H1 (cell line): Measurements from ENCODE around the gene FOXM1. TPM values are rescaled to one million over a fixed set of nuclear protein-coding genes. Genes with fewer than 3 reads are reported as not detected.

Experiments used
- CTCF ChIA-PET: fragments of 300-600 bp; sonication (Branson Sonifier 250); formaldehyde crosslinking; loops from one replicate; lab custom pipeline; 2021; ENCODE audit not compliant: partially characterized antibody; lab: Charles Lee
- POLR2A ChIA-PET: fragments of 300-600 bp; sonication (Branson Sonifier 250); formaldehyde crosslinking; loops from one replicate; lab custom pipeline; 2021; ENCODE audit warnings: inconsistent platforms; ENCODE audit not compliant: partially characterized antibody; lab: Charles Lee
- DNase-seq, 2 experiments: peaks; one replicate each; pipeline versions ENCODE4 v3.0.0 to v3.0.0-alpha.2; 2010 to 2022; ENCODE audit warnings: low spot score in 2 of 2, low read depth in 1 of 2, mixed read lengths in 1 of 2
- FAIRE-seq: peaks from 2 replicates; lab custom pipeline; 2011; peaks lifted over from hg19 to GRCh38; lab: Jason Lieb, UNC
- H2AFZ ChIP-seq: 2 replicates; pipeline ENCODE4 v1.8.1; 2012; ENCODE audit warnings: low read length, inconsistent platforms
- H2AK5ac ChIP-seq: 2 replicates; pipeline ENCODE4 v1.6.1; 2013; ENCODE audit warnings: low read depth, low read length
- H2BK120ac ChIP-seq: replicated peaks from 2 replicates; pipeline ENCODE3; 2013; ENCODE audit warnings: low read depth, low read length, inconsistent platforms
- H2BK12ac ChIP-seq: 2 replicates; pipeline ENCODE4 v1.6.1; 2013; ENCODE audit warnings: low read depth, low read length
- H2BK15ac ChIP-seq: 2 replicates; pipeline ENCODE4 v1.6.1; 2013; ENCODE audit warnings: low read length
- H2BK20ac ChIP-seq: 2 replicates; pipeline ENCODE4 v1.6.1; 2013; ENCODE audit warnings: low read length
- H2BK5ac ChIP-seq: 2 replicates; pipeline ENCODE4 v1.6.1; 2013; ENCODE audit warnings: low read depth, low read length
- H3K14ac ChIP-seq: 2 replicates; pipeline ENCODE4 v1.6.1; 2013; ENCODE audit warnings: inconsistent platforms; ENCODE audit not compliant: insufficient read length
- H3K18ac ChIP-seq: 2 replicates; pipeline ENCODE4 v1.6.1; 2013; ENCODE audit warnings: low read length; ENCODE audit errors: extremely low read depth
- H3K23ac ChIP-seq: 2 replicates; pipeline ENCODE4 v1.6.1; 2013; ENCODE audit warnings: inconsistent platforms; ENCODE audit not compliant: insufficient read length
- H3K23me2 ChIP-seq: 2 replicates; pipeline ENCODE4 v1.6.1; 2013; ENCODE audit warnings: low read depth, low read length
- H3K27ac ChIP-seq: 2 replicates; pipeline ENCODE4 v1.6.1; 2011; ENCODE audit warnings: low read depth, low read length, inconsistent platforms
- H3K27me3 ChIP-seq, 4 experiments: replicated peaks in 1 of 4; 1 replicate in 1 of 4; 2 replicates in 3 of 4; pipeline versions ENCODE4 v1.6.1 to v1.8.1; 2011 to 2013; ENCODE audit warnings: low read length in 3 of 4, mild to moderate bottlenecking in 3 of 4, inconsistent platforms in 2 of 4, mixed read lengths in 2 of 4, moderate library complexity in 1 of 4; ENCODE audit not compliant: control insufficient read depth in 3 of 4, insufficient read depth in 3 of 4; ENCODE audit errors: extremely low read depth in 1 of 4
- H3K36me3 ChIP-seq, 4 experiments: 2 replicates each; pipeline versions ENCODE4 v1.6.1 to v1.8.1; 2011 to 2013; ENCODE audit warnings: mild to moderate bottlenecking in 4 of 4, low read length in 3 of 4, moderate library complexity in 2 of 4, control low read depth in 1 of 4, inconsistent platforms in 1 of 4; ENCODE audit not compliant: insufficient read depth in 4 of 4, control insufficient read depth in 2 of 4
- H3K4ac ChIP-seq: replicated peaks from 2 replicates; pipeline ENCODE3; 2013; ENCODE audit warnings: low read length, low read depth, mixed read lengths, inconsistent platforms; ENCODE audit not compliant: insufficient read length
- H3K4me1 ChIP-seq, 4 experiments: replicated peaks in 1 of 4; 1 replicate in 1 of 4; 2 replicates in 3 of 4; pipeline versions ENCODE4 v1.6.1 to v1.8.1; 2011 to 2013; ENCODE audit warnings: low read length in 3 of 4, inconsistent platforms in 2 of 4, mixed read lengths in 1 of 4; ENCODE audit not compliant: insufficient read depth in 4 of 4, control insufficient read depth in 3 of 4
- H3K4me2 ChIP-seq, 2 experiments: 2 replicates each; pipeline versions ENCODE4 v1.6.1 to v1.8.1; 2011 to 2013; ENCODE audit warnings: low read depth in 2 of 2, low read length in 2 of 2, control low read depth in 1 of 2, inconsistent platforms in 1 of 2, mild to moderate bottlenecking in 1 of 2; ENCODE audit not compliant: insufficient read depth in 1 of 2
- H3K4me3 ChIP-seq, 4 experiments: fragments of 200-600, 300-600 bp in 1 of 4; sonication (generic), shearing (Covaris generic), sonication (Bioruptor Twin) in 1 of 4; 2 replicates each; pipeline versions ENCODE4 v1.5.1 to v1.8.1; 2011 to 2016; ENCODE audit warnings: low read length in 4 of 4, low read depth in 3 of 4, control low read depth in 2 of 4, inconsistent platforms in 2 of 4, mild to moderate bottlenecking in 2 of 4, mixed read lengths in 1 of 4, moderate library complexity in 1 of 4; ENCODE audit not compliant: insufficient read depth in 2 of 4; ENCODE audit errors: extremely low read depth in 1 of 4
- H3K56ac ChIP-seq: replicated peaks from 2 replicates; pipeline ENCODE3; 2013; ENCODE audit warnings: low read depth, mild to moderate bottlenecking, mixed read lengths, low read length, inconsistent platforms; ENCODE audit not compliant: insufficient read length
- H3K79me1 ChIP-seq: 2 replicates; pipeline ENCODE4 v1.6.1; 2013; ENCODE audit warnings: low read depth, low read length, control low read depth
- H3K79me2 ChIP-seq, 2 experiments: 2 replicates each; pipeline versions ENCODE4 v1.6.1 to v1.8.1; 2012 to 2013; ENCODE audit warnings: low read length in 2 of 2, mild to moderate bottlenecking in 2 of 2, inconsistent platforms in 1 of 2; ENCODE audit not compliant: insufficient read depth in 2 of 2, control insufficient read depth in 1 of 2
- H3K9ac ChIP-seq, 4 experiments: replicated peaks in 1 of 4; 1 replicate in 1 of 4; 2 replicates in 3 of 4; pipeline versions ENCODE4 v1.6.1 to v1.8.1; 2011 to 2013; ENCODE audit warnings: low read depth in 3 of 4, low read length in 3 of 4, control low read depth in 2 of 4, mild to moderate bottlenecking in 2 of 4, moderate library complexity in 2 of 4, inconsistent platforms in 1 of 4; ENCODE audit errors: extremely low read depth in 1 of 4
- H3K9me3 ChIP-seq, 2 experiments: 2 replicates each; pipeline versions ENCODE4 v1.6.1 to v1.8.1; 2012 to 2013; ENCODE audit warnings: mild to moderate bottlenecking in 2 of 2, moderate library complexity in 2 of 2, control low read depth in 1 of 2, inconsistent platforms in 1 of 2, low read depth in 1 of 2, low read length in 1 of 2, mixed read lengths in 1 of 2; ENCODE audit not compliant: insufficient read depth in 2 of 2
- H4K20me1 ChIP-seq, 2 experiments: replicated peaks in 1 of 2; 2 replicates each; pipeline versions ENCODE3 to v1.8.1; 2011 to 2013; ENCODE audit warnings: inconsistent platforms in 2 of 2, low read length in 2 of 2, mild to moderate bottlenecking in 1 of 2; ENCODE audit not compliant: insufficient read depth in 2 of 2, control insufficient read depth in 1 of 2
- H4K5ac ChIP-seq: 2 replicates; pipeline ENCODE4 v1.6.1; 2013; ENCODE audit warnings: low read length, low read depth, mixed read lengths, inconsistent platforms; ENCODE audit not compliant: insufficient read length
- H4K8ac ChIP-seq: 2 replicates; pipeline ENCODE4 v1.8.0; 2013; ENCODE audit warnings: mild to moderate bottlenecking, moderate library complexity, low read length, inconsistent platforms; ENCODE audit not compliant: insufficient read depth; ENCODE audit errors: extremely low read depth
- H4K91ac ChIP-seq: replicated peaks from 2 replicates; pipeline ENCODE3; 2013; ENCODE audit warnings: low read length, mixed read lengths, inconsistent platforms; ENCODE audit not compliant: insufficient read length
- BACH1 ChIP-seq: IDR thresholded peaks from 2 replicates; pipeline ENCODE4 v1.6.1; 2012; ENCODE audit warnings: low read length, improper control_type of control experiment
- CBX5 ChIP-seq: fragments of 300-800, 300-1000 bp; sonication (generic); IDR thresholded peaks from 2 replicates; pipeline ENCODE4 v1.7.1; 2016; ENCODE audit warnings: antibody characterized with exemption, low read length, low read depth
- CHD1 ChIP-seq: IDR thresholded peaks from 2 replicates; pipeline ENCODE4 v1.6.1; 2012; ENCODE audit warnings: low read depth, low read length, improper control_type of control experiment
- CREB1 ChIP-seq: IDR thresholded peaks from 2 replicates; pipeline ENCODE4 v1.6.1; 2012; ENCODE audit warnings: inconsistent platforms
- CTBP2 ChIP-seq: IDR thresholded peaks from 2 replicates; pipeline ENCODE4 v1.7.0; 2011; ENCODE audit warnings: borderline replicate concordance, mild to moderate bottlenecking, moderate library complexity, mixed read lengths, low read length; ENCODE audit not compliant: insufficient read depth, insufficient read length
- MAFK ChIP-seq: IDR thresholded peaks from 2 replicates; pipeline ENCODE4 v1.6.1; 2012; ENCODE audit warnings: low read depth, mild to moderate bottlenecking, improper control_type of control experiment, low read length
- MAX ChIP-seq: IDR thresholded peaks from 2 replicates; pipeline ENCODE4 v1.6.1; 2012; ENCODE audit warnings: inconsistent platforms
- NRF1 ChIP-seq: IDR thresholded peaks from 2 replicates; pipeline ENCODE4 v1.6.1; 2011; ENCODE audit warnings: mild to moderate bottlenecking, low read depth, low read length, improper control_type of control experiment
- RAD21 ChIP-seq, 2 experiments: IDR thresholded peaks in 1 of 2; conservative IDR thresholded peaks in 1 of 2; 2 replicates each; pipeline ENCODE4 v1.6.1; 2011; ENCODE audit warnings: low read depth in 2 of 2, low read length in 2 of 2, improper control_type of control experiment in 1 of 2, inconsistent platforms in 1 of 2, mild to moderate bottlenecking in 1 of 2, moderate library complexity in 1 of 2
- RNF2 ChIP-seq: fragments of 200-900, 300-1000 bp; sonication (generic); IDR thresholded peaks from 2 replicates; pipeline ENCODE4 v1.7.1; 2016; ENCODE audit warnings: borderline replicate concordance, low read depth, mild to moderate bottlenecking, antibody characterized with exemption, low read length; ENCODE audit not compliant: poor library complexity, severe bottlenecking; ENCODE audit errors: missing control alignments
- SAP30 ChIP-seq: fragments of 300-600 bp; sonication (generic); IDR thresholded peaks from 2 replicates; pipeline ENCODE4 v1.7.1; 2012; ENCODE audit warnings: low read length, moderate library complexity, mild to moderate bottlenecking, inconsistent platforms; ENCODE audit not compliant: insufficient read depth, insufficient replicate concordance
- TAF1 ChIP-seq: IDR thresholded peaks from 2 replicates; pipeline ENCODE4 v1.6.1; 2011; ENCODE audit warnings: mild to moderate bottlenecking, low read depth, low read length
- TEAD4 ChIP-seq: IDR thresholded peaks from 2 replicates; pipeline ENCODE4 v1.6.1; 2012; ENCODE audit warnings: low read depth, low read length, inconsistent platforms, mixed read lengths
- WGBS, 2 experiments: shearing (Covaris generic) in 1 of 2; methylation state at CpG; one replicate each; pipeline versions ENCODE4 v1.1.6 to v1.1.7; 2013 to 2015; ENCODE audit warnings: low lambda C conversion rate in 2 of 2, mixed read lengths in 2 of 2, inconsistent platforms in 1 of 2, low coverage in 1 of 2, missing lambda C conversion rate in 1 of 2; ENCODE audit not compliant: insufficient replicate concordance in 2 of 2, insufficient coverage in 1 of 2, insufficient read length in 1 of 2; ENCODE audit errors: extremely low coverage in 1 of 2, missing lambda C conversion rate in 1 of 2; 5-methylcytosine and 5-hydroxymethylcytosine counted together
- polyA plus RNA-seq, 7 experiments: library from polyadenylated mRNA; depleted of rRNA in 3 of 7; stranded (reverse) in 5 of 7; unstranded in 2 of 7; fragments of >200 nt in 5 of 7; fragments of 200-250 nt in 2 of 7; gene quantifications; 1 replicate in 5 of 7; 2 replicates in 1 of 7; 4 replicates in 1 of 7; pipeline versions ENCODE4 v1.2.1 to v1.2.3, GENCODE V29; 2011 to 2013; ENCODE audit warnings: missing spikeins in 2 of 7, mixed read lengths in 2 of 7
- total RNA-seq: library from RNA; stranded (reverse); fragmentation: NEBNext Ultra II Directional; extraction: Animal tissue kit (Norgen Biotek cat#: 25700); gene quantifications from 2 replicates; pipeline ENCODE4 v1.2.1, GENCODE V29; 2021

Gene FOXM1
- total and polyA plus RNA-seq, 2 of the 8 experiments (the other 6 are each of a cell fraction or from before 2014, with no cell fraction given) = 58.1 to 121 TPM

- no peak overlapping the region; a peak in 2 of 4 replicates for H3K4me2 ChIP-seq
- CTCF ChIA-PET = interaction anchor here (0.7 to 3.8 kb wide), 5 partner anchors 10 to 209 kb away, joined by 3 to 19 read pairs (median 3); partner anchors contain the start of gene ITFG2
- H3K27ac ChIP-seq = no peak overlapping the region
Observed at GRCh38 chr12:2826036-2826435, 50.9 kb downstream of the FOXM1 start.

More at GRCh38 chr12:2826036-2826435, 50.9 kb downstream of the FOXM1 start:
- Histone ChIP-seq H3K9ac (no peak overlapping the region), H2AFZ (no peak overlapping the region), H3K27me3 (no peaks in the 10 kb centered on the region), H2BK15ac (no peak overlapping the region), H4K20me1 (peaks cover 2 to 3% of the 10 kb centered on the region in 2 experiments), H3K14ac (no peak overlapping the region), H3K79me1 (no peaks in the 10 kb centered on the region), H2BK20ac (no peak overlapping the region), H4K91ac (no peak overlapping the region), H2BK120ac (no peak overlapping the region), H3K4ac (no peak overlapping the region), H3K79me2 (no peaks in the 10 kb centered on the region), H3K9me3 (no peaks in the 10 kb centered on the region), H3K56ac (no peak overlapping the region), H3K18ac (no peak overlapping the region), H2AK5ac (no peak overlapping the region), H4K8ac (no peak overlapping the region), H2BK5ac (no peak overlapping the region), H3K4me3 (no peak overlapping the region), H2BK12ac (no peak overlapping the region), H4K5ac (no peak overlapping the region), H3K4me1 (peaks cover 3 to 15% (median 8%) of the 10 kb centered on the region in 4 experiments; a peak in 6 of 7 replicates), H3K36me3 (peaks cover 12 to 41% (median 22%) of the 10 kb centered on the region in 4 experiments; a peak in 6 of 8 replicates), H3K23me2 (no peaks in the 10 kb centered on the region), H3K23ac (no peak overlapping the region)
- FAIRE-seq = no peak
- POLR2A ChIA-PET = interaction anchor here (0.7 to 8.7 kb wide), 8 partner anchors 8 to 31 kb away, joined by 3 to 58 read pairs (median 4); partner anchors contain the start of genes FKBP4, ITFG2 and NRIP2
- WGBS, 2 experiments = 85% methylated on average over 3 of the region's 3 CpGs; no CpG with 5 or more reads in 1 of the 2 experiments
- no peak for TF ChIP-seq CBX5
- TF ChIP-seq TEAD4 = no peak
- no peak for TF ChIP-seq RAD21 (IDR thresholded peaks at IDR 0.05 in 1 of 2, conservative IDR thresholded peaks at IDR 0.05 in 1 of 2; ENCODE audit: low read depth in 2 of 2, low read length in 2 of 2)
- TF ChIP-seq SAP30 = no peak
- TF ChIP-seq TAF1 = no peak
- TF ChIP-seq CTBP2 = no peak
- TF ChIP-seq MAX = no peak
- TF ChIP-seq RNF2 = no peak
- TF ChIP-seq NRF1 = no peak
- no peak for TF ChIP-seq CREB1
- TF ChIP-seq CHD1 = no peak
- TF ChIP-seq BACH1 = no peak
- TF ChIP-seq MAFK = no peak
- DNase-seq = no peak
